DMS53 (cell line): ENCODE data around the gene TGFB2.
"Not testable (repeated sequence)": the region's sequence is repeated elsewhere in the genome, so short reads cannot be mapped to it uniquely, and the experiment has no call there.

Experiments
- DNase-seq: peaks from one replicate; lab custom pipeline; 2025; lab: John Stamatoyannopoulos, UW

Gene TGFB2

DNA sequence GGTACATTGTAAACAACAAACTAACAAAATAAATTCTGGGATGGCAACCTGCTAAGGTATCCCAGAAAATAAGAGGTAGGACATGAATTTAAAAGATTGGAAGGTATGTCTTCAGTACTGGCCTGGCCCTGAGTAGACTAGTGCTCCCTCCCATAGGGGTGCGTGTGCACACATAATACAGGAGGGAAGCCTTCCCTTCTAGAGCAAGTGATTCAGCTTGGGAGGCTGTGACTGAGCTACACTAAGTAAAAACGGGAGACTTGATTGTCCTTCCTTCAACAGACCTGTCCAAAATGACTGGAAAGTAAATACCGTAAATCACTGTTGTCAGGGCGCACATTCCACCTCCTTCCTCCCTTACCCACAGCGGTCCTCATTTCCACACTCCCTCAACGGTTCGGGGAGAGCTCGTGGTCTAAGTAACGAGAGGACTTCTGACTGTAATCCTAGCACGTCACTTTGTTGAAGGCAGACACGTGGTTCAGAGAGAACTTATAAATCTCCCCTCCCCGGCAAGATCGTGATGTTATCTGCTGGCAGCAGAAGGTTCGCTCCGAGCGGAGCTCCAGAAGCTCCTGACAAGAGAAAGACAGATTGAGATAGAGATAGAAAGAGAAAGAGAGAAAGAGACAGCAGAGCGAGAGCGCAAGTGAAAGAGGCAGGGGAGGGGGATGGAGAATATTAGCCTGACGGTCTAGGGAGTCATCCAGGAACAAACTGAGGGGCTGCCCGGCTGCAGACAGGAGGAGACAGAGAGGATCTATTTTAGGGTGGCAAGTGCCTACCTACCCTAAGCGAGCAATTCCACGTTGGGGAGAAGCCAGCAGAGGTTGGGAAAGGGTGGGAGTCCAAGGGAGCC lies at the start of gene TGFB2:
Gene TGFB2 (plus strand): TSS at position 523 of the 859 bp plus-strand sequence. CDS start 1,366 bp downstream, outside the sequence.
- DNase-seq = peak; percentile 90

DNA sequence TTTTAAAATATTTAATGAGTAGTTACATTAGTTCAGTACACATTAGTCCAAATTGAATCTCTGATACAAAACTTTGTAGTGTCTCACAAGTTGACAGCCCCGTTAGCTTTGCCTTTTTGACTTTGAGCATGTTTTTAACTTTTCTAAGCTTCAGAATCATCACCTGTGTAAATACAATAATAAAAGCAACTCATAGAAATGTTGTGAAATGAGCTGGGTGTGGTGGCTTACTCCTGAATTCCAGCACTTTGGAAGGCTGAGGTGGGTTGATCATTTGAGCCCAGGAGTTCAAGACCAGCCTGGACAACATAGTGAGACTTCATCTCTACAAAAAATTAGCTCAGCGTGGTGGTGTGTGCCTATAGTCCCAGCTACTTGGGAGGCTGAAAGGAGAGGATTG lies 49.0 kb upstream of the TGFB2 start:
- DNase-seq = no peak

DNA sequence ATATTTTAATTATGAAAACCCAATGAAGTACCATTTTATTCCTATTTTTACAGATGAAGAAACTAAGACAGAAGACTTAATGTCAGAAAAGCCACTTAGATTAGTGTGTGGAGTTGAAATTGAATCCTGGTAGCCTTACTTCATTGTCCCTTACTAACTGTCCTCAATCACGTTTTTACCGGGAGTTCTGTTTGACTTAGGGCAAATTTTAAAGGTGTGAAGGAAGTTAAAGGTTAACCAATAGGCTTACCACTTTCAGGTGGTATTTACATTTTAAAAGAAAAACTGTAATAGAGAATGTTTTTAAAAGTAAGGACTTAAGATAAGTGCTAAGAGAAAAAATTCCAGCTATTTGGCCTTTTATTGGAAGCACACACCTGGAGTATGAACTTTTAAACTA lies 47.7 kb upstream of the TGFB2 start:
- DNase-seq = no peak

DNA sequence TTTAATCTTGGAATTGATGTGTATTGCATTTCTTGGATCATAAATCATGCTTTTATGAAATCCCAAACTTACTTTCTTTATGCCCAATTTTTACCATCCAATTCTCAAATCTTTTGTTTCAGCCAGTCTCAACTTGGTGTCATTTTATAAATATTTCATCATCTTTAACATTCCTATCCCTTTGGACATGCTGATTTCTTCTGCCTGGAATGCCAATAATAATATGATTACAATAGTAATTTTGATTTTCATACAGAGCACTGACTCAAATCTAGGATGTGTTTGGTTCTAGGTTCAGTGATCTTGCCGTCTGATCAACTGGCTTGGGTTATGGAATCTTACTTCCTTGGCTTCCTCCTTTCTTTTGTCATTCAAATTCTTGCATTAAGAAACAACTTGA lies 47.3 kb upstream of the TGFB2 start:
- no peak for DNase-seq

DNA sequence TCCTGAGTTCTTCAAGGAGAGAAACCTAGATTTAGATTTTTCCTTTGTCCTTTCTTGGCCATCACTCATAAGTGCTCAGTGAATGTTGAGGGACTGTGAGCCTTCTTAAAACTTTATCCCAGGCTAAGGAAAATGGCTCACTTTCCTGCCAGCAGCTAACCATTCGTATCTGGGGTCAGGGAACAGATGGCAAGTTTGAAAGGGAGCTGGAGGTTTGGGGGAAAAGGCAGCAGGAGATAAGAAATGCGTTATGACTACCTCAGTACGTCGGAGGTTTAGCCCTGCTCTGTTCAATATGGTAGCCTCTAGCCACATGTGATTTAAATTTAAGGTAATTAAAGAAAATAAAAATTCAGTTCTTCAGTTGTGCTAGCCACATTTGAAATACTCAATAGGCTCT lies 46.7 kb upstream of the TGFB2 start:
- no peak for DNase-seq

DNA sequence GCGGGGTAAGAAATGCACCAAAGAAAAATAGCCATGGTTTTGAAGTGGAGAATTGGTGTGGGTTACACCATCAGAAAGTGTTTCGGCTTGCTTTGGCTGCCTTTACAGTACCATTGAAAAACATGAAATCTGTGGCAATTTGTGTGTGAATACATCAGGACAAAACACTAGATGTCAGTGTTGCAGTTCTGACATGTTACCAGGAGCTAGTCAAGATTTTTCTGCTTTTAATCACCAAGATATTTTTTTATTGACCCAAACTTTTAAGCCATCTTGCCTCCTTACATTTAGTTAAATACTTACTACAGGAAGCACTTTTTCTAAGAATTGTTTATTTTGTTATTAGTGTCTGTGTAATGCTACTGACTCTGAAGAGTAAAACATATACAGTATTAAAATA lies 45.7 kb upstream of the TGFB2 start:
- peak; percentile 56 for DNase-seq

DNA sequence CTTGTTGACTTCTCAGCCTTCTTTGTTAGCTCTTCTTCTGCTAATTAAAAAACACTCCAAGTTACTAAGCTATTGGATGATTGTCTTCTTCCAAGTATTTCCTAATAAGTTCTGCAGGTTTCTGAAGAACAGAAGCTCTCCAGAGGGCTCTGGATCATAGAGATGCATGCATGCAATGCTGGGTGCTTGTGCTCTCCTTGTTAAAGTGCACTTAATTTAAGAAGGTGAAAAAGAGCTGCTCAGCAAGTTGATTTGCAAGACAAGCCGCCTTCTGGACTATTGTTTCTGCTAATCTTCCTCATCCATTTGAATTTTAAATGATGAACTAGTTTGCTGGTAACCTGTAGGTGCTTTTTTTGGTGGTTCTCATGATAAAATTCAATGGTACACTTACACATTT lies 43.9 kb upstream of the TGFB2 start:
- no peak for DNase-seq

DNA sequence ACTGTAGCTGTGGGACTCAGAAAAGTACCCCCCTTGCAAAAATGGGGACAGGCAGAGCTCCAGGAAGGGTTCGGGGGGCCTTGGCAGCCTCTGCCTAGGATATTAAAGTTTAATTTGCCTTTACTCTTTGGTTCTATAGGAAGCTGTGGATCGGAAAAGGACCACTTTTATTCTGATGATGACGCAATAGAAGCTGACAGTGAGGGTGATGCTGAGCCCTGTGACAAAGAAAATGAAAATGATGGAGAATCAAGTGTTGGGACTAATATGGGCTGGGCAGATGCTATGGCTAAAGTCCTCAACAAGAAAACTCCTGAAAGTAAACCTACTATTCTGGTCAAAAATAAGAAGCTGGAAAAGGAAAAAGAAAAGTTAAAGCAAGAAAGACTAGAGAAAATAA lies 43.0 kb upstream of the TGFB2 start:
- DNase-seq = no peak

DNA sequence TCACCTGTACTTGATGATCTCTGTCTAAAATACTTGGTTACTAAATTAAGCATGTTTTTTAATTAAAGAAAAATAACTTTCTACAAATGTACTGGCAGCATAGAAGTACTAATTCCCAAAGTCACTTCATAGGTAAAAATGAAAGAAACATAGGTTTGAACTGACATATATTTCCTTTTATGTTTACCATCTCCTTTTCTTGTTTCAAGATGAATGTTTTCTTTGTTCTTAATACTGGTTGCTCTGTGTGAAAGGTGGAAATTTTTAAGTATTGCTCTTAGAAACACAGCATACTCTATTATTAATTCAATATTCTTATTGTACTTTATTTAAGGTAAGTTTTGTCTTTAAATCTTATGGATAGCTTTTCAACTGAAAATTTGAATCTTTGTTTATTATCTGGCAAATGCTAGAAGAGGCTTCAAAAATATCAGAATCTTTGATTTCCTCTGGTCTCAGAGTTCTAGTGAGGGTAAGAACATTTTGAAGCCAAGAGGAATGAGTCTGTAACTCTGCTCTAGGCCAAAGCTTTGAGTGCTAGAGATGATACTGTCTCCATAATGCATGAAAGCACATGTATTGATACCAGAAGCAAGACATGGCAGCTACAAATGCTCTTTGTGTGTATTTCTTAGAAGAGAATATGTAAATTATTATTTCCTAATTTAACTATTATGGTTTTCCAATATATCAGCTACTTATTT lies 41.8 kb upstream of the TGFB2 start:
- no peak for DNase-seq

DNA sequence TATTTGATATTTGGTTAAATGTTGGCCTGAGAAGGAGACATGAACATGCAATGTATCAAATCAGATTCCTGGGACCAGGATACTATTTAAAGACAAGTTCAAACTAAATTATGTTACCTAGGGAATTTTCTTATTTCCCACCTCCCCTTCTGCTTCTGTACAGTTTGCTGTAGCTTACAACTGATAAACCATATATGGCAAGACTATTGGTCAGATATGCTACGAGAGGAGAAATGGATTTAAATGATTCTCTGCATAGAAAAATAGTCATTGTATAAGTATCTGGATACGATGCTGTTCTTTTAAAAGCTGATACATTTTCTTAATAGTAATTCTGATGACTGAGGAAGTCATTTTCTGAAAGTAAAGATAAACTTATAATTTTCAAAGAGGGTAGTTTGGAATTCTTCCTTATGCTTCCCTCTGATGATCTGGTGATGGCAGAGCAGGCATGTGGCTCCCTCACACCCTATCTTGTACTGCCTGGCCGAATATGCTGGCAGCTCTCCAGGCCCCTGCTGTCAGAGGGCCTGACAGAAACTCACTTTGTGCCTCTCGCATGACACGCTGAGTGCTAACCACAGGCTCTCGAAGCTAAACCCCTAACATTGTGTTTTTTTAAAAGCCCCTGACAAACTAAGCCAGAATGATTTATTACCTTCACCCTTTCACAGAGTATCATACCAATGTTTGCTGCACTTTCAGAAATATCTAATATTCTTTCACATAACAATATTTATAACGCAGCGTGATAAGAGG lies 40.7 kb upstream of the TGFB2 start:
- no peak for DNase-seq

DNA sequence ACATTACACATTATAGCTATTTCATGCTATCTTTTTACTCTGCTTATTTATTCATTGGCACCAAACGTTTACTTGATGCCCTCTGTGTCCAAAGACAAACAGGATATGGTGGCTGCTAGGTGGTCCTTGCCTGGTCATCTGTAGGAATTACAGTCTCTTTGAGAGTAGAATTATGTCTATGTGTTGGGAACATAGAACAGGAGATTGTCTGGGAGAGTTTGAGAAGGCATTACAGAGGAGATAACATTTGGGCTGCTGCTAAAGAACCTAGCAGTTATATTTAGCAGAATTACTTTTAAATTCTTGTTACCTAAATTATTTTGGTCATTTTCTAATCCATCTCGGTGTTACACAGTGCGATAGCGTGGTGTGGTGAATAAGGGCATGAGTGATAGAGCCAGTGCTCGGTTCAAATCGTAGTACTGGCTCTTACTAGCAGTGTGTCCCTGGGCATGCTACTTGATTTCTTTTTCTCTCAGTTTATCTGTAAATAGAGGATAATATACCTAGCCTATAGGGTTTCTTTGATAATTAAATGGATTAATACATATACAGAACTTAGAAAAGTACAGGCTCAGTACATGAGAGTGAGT lies 39.6 kb upstream of the TGFB2 start:
- no peak for DNase-seq

DNA sequence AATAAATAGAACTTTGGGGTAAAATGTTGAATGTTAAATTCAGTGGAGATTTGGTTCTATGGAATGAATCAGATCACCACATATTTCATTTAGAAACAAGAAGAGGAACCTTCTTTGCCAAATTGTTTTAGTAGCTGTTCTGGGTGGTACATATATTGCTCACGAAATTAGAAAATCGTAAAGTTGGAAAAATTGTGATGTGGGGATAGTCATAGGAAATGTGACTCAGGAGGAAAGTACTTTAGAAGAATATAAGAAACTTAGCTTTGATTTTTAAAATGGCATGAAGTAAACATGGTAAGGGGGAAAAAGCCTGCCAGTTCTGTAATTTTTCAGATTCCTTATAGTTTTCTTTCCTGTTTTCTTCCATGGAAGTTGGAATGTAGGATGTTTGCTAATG lies 32.6 kb upstream of the TGFB2 start:
- DNase-seq = no peak

DNA sequence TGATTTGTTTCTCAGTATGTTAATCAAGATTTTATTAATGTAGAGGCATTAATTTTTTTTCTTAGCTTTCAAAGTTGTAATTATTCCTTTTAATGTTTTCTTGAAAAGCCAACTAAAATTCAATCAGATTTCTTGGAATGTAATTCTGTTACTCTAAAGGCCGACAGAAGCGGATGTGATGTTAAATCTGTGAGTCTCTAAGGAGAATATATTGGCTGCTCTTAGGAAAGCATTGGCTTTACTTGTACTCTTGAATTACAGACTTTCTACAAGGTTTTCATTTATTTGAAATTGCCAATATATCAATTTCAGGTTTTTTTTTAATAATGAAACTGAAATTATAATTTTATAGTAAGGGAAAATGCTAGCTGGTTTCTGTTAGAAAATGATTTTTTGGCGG lies 30.8 kb upstream of the TGFB2 start:
- no peak for DNase-seq

DNA sequence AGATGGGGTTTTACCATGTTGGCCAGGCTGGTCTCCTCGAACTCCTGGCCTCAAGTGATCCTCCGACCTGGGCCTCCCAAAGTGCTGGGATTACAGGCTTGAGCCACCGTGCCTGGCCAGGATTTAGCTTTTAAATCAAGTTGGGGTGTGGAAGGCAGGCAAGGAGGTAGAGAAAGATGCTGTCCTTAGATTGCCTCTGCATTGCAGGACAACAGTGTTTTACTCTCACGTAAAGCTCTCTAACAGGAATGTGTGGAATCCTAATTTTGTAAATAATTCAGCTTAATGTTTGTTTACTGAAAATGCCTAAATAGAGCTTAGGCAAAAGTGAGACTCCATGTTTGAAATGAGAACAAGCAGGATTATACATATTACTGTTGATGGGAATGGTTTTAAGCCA lies 29.5 kb upstream of the TGFB2 start:
- DNase-seq = no peak

DNA sequence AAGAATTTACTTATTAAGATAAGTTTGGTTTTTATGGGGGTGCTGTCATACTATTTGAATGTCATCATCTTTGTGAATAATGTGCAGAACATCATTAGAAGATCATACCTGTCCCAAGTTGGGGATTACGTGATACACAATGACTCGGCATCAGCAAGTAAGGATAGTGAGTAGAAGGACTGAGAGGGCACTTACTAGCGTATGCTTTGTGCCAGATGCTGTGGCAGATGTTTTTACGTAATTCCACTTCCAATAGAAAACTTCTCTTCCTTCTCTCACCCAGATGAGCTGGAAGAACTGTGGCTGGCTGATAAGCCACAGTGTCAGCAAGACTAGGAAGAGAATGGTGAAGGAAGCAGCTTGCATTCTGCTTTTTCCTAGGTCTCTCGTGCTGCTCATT lies 28.1 kb upstream of the TGFB2 start:
- DNase-seq = no peak

DNA sequence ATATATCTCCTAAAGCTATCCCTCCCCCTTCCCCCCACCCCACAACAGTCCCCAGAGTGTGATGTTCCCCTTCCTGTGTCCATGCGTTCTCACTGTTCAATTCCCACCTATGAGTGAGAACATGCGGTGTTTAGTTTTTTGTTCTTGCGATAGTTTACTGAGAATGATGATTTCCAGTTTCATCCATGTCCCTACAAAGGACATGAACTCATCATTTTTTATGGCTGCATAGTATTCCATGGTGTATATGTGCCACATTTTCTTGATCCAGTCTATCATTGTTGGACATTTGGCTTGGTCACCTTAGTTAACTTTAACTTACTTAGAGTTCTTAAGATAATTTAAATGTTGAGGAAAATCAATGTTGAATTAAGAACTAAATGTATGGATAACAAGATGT lies 25.0 kb upstream of the TGFB2 start:
- DNase-seq = not testable (repeated sequence)

DNA sequence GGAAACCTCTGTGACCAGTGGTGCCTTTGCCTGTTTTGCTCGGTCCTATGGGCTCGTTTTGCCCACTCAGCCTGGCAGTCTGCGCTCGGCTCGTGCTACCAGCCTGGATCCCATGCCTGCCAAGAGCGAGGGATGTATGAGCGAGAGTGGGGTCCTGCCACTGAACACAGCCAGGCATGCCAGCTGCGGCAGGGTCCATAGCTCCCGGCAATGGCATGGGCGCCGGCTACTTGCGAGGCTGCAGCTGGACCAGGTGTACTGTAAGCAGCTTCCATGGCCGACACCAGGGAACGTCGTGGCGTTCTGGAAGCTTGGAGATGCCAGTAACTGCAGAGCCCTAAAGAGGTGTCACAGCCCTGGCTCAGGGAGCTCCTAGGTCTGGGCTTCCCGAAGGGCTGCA lies 22.4 kb upstream of the TGFB2 start:
- DNase-seq = no peak

DNA sequence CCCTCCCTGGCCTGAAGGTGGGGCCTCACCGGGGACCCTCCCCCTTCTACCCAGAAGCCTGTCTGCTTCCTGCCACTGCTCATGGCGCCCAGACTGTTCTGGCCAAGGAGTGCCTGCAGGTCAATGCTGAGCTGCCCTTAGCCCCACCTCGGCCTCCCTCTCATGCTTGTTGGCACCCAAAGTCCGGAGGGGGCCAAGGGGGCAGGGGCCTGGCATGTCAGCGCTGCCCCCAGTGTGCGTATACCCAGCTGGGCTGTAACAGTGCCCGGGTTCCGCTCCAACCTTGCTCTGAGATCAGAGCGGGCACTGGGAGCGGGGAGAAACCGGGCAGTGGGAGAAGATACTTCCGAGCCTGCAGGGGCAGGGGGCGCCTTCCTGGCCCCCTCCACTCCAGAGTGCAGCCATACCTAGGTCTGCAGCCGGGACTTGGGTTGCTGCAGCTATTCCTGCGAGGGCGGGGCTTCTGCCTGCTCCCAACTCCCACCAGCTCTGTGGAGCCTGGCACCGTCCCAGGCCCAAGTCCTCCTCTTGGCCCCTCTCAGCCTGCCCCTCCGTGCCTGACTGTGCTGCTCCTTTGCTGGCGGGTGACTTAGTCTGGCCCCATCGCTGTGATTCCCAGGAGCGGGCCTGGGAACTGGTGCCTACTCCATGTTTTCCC lies 21.4 kb upstream of the TGFB2 start:
- no peak for DNase-seq

DNA sequence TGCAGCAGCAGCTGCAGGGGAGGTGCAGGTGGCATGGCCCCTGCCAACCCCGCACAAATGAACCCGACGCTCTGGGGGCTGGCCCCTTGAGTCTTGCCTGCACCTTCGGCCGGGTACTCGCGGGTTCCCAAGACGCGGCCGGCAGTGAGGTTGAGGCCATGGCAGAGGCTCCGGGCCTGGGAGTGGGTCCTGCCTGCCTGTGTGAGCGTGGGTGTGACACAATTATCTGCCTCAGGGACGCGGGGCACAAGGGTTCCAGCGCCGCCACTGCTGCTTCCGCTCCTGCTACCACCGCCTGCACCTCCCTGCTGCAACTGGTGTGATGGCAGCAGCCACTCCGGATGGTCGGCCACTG lies 20.9 kb upstream of the TGFB2 start:
- no peak for DNase-seq

DNA sequence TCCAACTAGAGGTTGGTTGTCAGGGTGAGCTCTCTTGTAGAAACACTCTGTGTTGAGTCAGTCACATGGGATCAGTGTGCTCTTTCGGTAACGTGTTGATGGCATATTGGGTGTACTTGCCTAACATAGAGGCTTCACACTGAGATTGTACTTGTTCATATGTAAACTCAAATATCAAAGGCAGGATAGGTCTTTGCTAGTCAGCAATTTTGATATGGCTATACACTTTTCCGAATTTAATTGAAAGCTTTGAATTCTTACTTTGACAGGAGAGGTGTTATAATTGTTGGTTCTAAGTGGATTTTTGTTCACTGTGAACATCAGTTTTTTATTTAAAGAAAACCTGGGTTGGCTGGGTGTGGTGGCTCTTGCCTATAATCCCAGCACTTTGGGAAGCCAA lies 16.4 kb upstream of the TGFB2 start:
- no peak for DNase-seq

DNA sequence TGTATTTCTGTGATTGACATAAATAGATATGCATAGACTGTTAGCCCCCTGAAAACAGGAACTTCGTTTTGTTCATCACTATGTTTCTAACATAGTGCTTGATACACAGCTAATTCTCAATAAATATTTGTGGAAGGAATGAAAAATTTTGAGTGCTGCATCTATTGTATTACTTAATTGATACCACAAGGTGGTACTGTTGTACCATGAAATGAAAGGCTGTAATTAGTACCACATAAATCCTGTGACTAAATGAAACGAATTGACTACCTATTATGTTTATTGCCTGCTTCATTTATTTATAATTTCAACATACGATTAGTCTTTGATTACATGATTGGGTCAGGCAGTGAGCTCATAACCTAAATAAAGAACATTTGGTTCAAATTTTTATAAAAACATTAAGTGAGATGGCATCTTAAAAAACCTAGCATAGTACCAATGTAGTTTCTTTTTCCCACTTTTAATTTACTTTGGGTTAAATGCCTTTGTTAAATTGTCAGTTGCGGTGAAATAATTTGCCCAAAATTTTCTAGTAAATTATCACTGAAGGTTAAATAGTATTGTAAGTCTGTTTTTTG lies 15.0 kb upstream of the TGFB2 start:
- peak; percentile 67 for DNase-seq

DNA sequence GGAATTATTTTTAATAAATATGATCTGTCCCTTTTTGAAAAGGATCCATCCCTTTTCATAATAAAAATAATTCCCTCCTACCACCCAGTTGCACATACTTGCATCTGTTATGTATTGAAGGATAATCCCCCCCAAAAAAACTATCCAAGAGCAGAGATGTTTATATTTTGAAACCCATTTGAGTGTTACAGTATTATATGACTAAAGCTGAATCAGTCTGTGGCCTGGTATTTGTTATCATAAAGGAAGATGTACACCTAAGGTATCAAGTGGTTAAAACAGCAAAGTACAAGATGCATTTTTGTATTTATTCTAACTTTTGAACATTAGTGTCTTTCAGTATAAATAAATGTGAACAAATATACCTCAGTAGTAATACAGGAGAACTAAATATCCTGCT lies 12.7 kb upstream of the TGFB2 start:
- DNase-seq = no peak
